Activated T-helper 1 cell treated with anti-CD3 and anti-CD28 coated beads, Interleukin-12 subunit alpha, Interleukin-12 subunit beta, Interleukin-2, Interleukin-4 antibody, amounts not matched to agents 30 ng/mL and 10 ng/mL and 1 ng/mL, durations not matched to agents 14 hours and 24 hours and 36 hours (primary cell): ENCODE data around the gene NCOA1. TPM values are rescaled to one million over a fixed set of nuclear protein-coding genes. Genes with fewer than 3 reads are reported as not detected.
"Not testable (repeated sequence)": the region's sequence is repeated elsewhere in the genome, so short reads cannot be mapped to it uniquely, and the experiment has no call there.

ENCODE experiments used
- DNase-seq: peaks from one replicate; pipeline ENCODE4 v3.0.0; 2021; ENCODE audit warnings: low spot score
- H3K27ac Mint-ChIP-seq: one replicate; pipeline ENCODE4 v1.8.0; 2021; ENCODE audit warnings: mild to moderate bottlenecking, mixed read lengths
- H3K27me3 Mint-ChIP-seq: one replicate; pipeline ENCODE4 v1.8.0; 2022; ENCODE audit warnings: mild to moderate bottlenecking, moderate library complexity, mixed read lengths; ENCODE audit not compliant: insufficient read depth
- H3K36me3 Mint-ChIP-seq: one replicate; pipeline ENCODE4 v1.8.0; 2021; ENCODE audit warnings: low read depth, mixed read lengths
- H3K4me1 Mint-ChIP-seq: one replicate; pipeline ENCODE4 v1.8.0; 2021; ENCODE audit warnings: low read depth, mixed read lengths
- H3K4me3 Mint-ChIP-seq: one replicate; pipeline ENCODE4 v1.8.0; 2021; ENCODE audit warnings: mild to moderate bottlenecking, moderate library complexity, mixed read lengths
- H3K9me3 Mint-ChIP-seq: one replicate; pipeline ENCODE4 v1.8.0; 2021; ENCODE audit warnings: mixed read lengths
- intact Hi-C: fragments of 100-400 bp; cut with micrococcal nuclease; formaldehyde crosslinking; loops from one replicate; pipeline ENCODE4 v1.15.1; 2024
- total RNA-seq: library from RNA; stranded (reverse); gene quantifications from 2 replicates; pipeline ENCODE4 v1.2.3, GENCODE V29; 2022

The NCOA1 gene
- total RNA-seq, 1 donor from 2014 or later = 30.0 TPM

DNA sequence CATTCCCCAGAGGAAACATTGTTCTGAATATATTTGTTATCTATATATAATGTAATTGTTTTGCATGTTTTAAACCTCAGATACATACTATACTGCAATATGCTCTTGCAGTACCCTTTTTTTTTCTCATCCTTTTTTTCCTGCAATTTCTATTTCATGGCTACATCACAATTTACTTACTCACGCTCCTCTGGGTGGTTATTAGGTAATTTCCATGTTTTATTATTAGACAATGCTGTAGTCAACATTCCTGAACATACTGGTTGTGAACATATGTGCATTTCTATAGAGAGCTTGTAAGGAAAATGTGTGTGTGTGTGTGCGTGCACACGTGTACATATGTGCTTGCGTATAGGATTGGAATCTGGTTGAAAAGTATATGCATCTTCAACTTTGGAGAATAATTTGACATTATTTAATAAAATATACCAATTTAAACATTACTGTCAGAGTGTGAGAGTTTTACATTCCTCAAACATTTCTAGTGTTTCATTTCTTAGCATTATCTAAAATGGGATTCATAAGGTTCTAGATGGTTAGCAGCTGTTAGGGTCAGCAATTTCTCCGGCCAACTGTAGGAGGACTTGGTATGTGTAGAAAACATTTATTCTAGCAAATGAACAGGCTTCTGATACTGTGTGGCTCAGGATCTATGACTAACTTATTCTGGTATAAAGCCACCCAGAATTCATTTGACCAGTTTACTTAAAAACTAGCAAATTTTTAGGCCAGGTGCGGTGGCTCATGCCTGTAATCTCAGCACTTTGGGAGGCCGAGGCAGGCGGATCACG lies 22.4 kb downstream of the NCOA1 start:
- H3K36me3 Mint-ChIP-seq = no peaks in the 10 kb centered on the region
- no peaks in the 10 kb centered on the region for H3K27me3 Mint-ChIP-seq
- H3K4me3 Mint-ChIP-seq = no peak overlapping the region
- peaks cover 33% of the 10 kb centered on the region for H3K4me1 Mint-ChIP-seq
- DNase-seq = no peak
- no peak overlapping the region for H3K27ac Mint-ChIP-seq
- intact Hi-C loops = no loop called here
- no peaks in the 10 kb centered on the region for H3K9me3 Mint-ChIP-seq

GRCh38 chr2:24514820-24515219 lies 23.8 kb downstream of the NCOA1 start:
- no peaks in the 10 kb centered on the region for H3K9me3 Mint-ChIP-seq
- H3K27me3 Mint-ChIP-seq = no peaks in the 10 kb centered on the region
- H3K36me3 Mint-ChIP-seq = no peaks in the 10 kb centered on the region
- H3K27ac Mint-ChIP-seq = no peak overlapping the region
- no peak for DNase-seq
- peaks cover 22% of the 10 kb centered on the region for H3K4me1 Mint-ChIP-seq
- no peak overlapping the region for H3K4me3 Mint-ChIP-seq
- intact Hi-C loops = no loop called here

DNA sequence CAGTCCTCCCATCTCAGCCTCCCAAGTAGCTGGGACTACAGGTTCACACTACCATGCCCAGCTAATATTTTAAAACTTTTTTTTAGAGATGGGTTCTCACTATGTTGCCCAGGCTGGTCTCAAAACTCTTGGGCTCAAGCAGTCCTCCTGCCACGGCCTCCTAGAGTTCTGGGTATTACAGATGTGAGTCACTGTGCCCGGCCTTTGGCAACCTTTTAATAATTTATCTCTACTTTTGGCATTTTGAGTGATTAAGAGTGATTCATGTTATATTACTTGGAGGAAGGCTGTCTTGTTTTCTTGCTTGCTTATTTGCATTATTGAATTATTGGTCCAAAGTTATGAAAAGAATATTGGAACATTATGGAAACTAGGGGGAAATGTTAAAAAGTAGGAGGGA lies 24.3 kb downstream of the NCOA1 start:
- Mint-ChIP-seq H3K36me3 (no peaks in the 10 kb centered on the region), H3K27ac (no peak overlapping the region), H3K4me1 (peaks cover 24% of the 10 kb centered on the region), H3K4me3 (no peak overlapping the region), H3K27me3 (no peaks in the 10 kb centered on the region), H3K9me3 (no peaks in the 10 kb centered on the region)
- intact Hi-C loops = no loop called here
- DNase-seq = no peak

DNA sequence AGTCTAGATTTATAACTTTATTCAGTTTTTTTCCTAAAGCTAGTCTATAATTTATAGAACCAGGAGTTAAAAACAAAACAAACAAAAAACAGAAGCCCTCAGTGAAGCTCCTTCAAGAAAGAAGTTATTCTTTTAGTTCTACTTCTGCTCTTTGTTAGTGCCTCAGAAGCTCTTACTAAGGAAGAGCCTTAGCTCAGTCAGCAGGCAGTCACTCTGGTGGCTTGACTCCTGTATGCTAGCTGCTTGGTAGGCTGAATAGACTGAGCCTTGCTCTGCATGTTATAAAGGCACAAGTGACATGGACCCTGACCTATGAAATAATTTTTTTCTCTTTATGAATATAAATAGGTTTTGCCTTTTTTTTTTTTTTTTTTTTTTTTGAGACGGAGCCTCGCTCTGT lies 24.8 kb downstream of the NCOA1 start:
- no peak for DNase-seq
- Mint-ChIP-seq H3K36me3 (no peaks in the 10 kb centered on the region), H3K4me1 (peaks cover 28% of the 10 kb centered on the region), H3K4me3 (no peak overlapping the region), H3K27me3 (no peaks in the 10 kb centered on the region), H3K27ac (no peak overlapping the region), H3K9me3 (no peaks in the 10 kb centered on the region)
- intact Hi-C loops = no loop called here

- DNase-seq = no peak
- Mint-ChIP-seq H3K4me3 (no peak overlapping the region), H3K27ac (peak overlapping the region; percentile 7), H3K4me1 (peaks cover 34% of the 10 kb centered on the region), H3K27me3 (no peaks in the 10 kb centered on the region), H3K9me3 (peaks cover 4% of the 10 kb centered on the region), H3K36me3 (peaks cover 3% of the 10 kb centered on the region)
- intact Hi-C loops = no loop called here
Measured at GRCh38 chr2:24517247-24517646, 26.2 kb downstream of the NCOA1 start.

DNA sequence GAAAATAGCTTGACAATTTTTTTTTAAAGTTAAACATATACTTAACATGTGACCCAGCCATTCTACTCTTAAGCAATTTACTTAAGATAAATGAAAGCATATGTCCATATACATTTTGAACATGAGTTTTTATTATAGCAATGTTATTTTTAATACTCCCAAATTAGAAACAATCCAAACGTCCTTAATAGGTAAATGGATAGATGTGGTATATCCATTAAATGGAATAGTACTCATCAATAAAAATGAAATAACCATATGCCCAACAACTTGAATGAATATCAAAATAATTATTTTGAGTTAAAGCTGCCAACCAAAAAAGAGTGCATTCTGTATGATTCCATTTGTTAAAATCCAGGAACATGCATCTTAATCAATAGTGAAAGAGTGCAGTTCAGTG lies 29.1 kb downstream of the NCOA1 start:
- Mint-ChIP-seq H3K27ac (no peak overlapping the region), H3K4me1 (peaks cover 37% of the 10 kb centered on the region), H3K27me3 (no peaks in the 10 kb centered on the region), H3K36me3 (peaks cover 6% of the 10 kb centered on the region), H3K9me3 (peaks cover 7% of the 10 kb centered on the region), H3K4me3 (no peak overlapping the region)
- intact Hi-C loops = loop anchor here (2.0 to 5.0 kb wide), 2 partner anchors 15 to 182 kb away; no protein-coding TSS in a partner anchor
- DNase-seq = no peak

DNA sequence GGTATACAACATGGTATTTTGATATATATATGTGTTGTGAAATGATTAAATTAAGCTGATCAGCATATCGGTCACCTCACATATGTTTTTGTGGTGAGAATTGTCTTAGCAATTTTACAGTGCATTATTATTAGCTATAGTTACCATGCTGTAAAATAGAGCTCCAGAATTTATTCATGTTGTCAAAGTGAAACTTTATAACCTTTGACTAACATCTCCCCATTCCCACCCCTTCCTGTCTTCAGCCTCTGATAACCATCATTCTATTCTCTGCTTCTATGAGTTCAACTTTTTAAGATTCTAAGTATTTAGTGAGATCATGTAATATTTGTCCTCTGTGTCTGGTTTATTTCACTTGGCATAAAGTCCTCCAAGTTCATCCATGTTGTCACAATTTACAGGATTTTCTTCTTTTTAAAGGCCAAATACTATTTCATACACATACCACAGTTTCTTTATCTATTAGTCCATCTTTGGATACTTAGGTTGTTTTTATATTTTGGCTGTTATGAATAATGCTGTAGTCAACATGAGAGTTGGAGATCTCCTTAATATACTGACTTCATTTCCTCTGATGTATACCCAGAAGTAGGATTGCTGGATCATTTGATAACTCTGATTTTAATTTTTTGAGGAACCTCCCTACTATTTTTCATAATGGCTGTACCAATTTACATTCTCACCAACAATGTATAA lies 30.3 kb downstream of the NCOA1 start:
- H3K27me3 Mint-ChIP-seq = no peaks in the 10 kb centered on the region
- peak overlapping the region; percentile 71 for H3K27ac Mint-ChIP-seq
- intact Hi-C loops = loop anchor here (1.0 to 5.0 kb wide), 3 partner anchors 17 to 181 kb away; no protein-coding TSS in a partner anchor
- peaks cover 32% of the 10 kb centered on the region for H3K4me1 Mint-ChIP-seq
- peaks cover 6% of the 10 kb centered on the region for H3K36me3 Mint-ChIP-seq
- no peak for DNase-seq
- H3K9me3 Mint-ChIP-seq = peaks cover 7% of the 10 kb centered on the region
- peak overlapping the region; percentile 48 for H3K4me3 Mint-ChIP-seq

- Mint-ChIP-seq H3K27me3 (no peaks in the 10 kb centered on the region), H3K4me3 (peak overlapping the region; percentile 49), H3K36me3 (peaks cover 6% of the 10 kb centered on the region), H3K9me3 (peaks cover 7% of the 10 kb centered on the region), H3K27ac (peak overlapping the region; percentile 62), H3K4me1 (peaks cover 31% of the 10 kb centered on the region)
- DNase-seq = no peak
- intact Hi-C loops = loop anchor here (1.0 to 5.0 kb wide), 5 partner anchors 17 to 180 kb away; no protein-coding TSS in a partner anchor
Measured at GRCh38 chr2:24521975-24522639, 31.1 kb downstream of the NCOA1 start.

GRCh38 chr2:24527536-24527935 lies 36.5 kb downstream of the NCOA1 start:
- H3K4me1 Mint-ChIP-seq = peaks cover under 1% of the 10 kb centered on the region
- H3K9me3 Mint-ChIP-seq = peaks cover 37% of the 10 kb centered on the region
- H3K27ac Mint-ChIP-seq = no peak overlapping the region
- H3K36me3 Mint-ChIP-seq = peaks cover 6% of the 10 kb centered on the region
- no peak for DNase-seq
- H3K4me3 Mint-ChIP-seq = no peak overlapping the region
- H3K27me3 Mint-ChIP-seq = no peaks in the 10 kb centered on the region
- intact Hi-C loops = no loop called here

- H3K36me3 Mint-ChIP-seq = peaks cover 12% of the 10 kb centered on the region
- no peak overlapping the region for H3K27ac Mint-ChIP-seq
- no peak overlapping the region for H3K4me3 Mint-ChIP-seq
- H3K27me3 Mint-ChIP-seq = no peaks in the 10 kb centered on the region
- DNase-seq = no peak
- peaks cover 56% of the 10 kb centered on the region for H3K9me3 Mint-ChIP-seq
- H3K4me1 Mint-ChIP-seq = peaks cover 6% of the 10 kb centered on the region
- intact Hi-C loops = no loop called here
Measured at GRCh38 chr2:24530796-24531195, 39.7 kb downstream of the NCOA1 start.

GRCh38 chr2:24531610-24532009 lies 40.6 kb downstream of the NCOA1 start:
- peaks cover 14% of the 10 kb centered on the region for H3K36me3 Mint-ChIP-seq
- H3K27me3 Mint-ChIP-seq, H3K4me3 Mint-ChIP-seq: not testable (repeated sequence)

GRCh38 chr2:24532057-24532456 lies 41.0 kb downstream of the NCOA1 start:
- H3K27ac Mint-ChIP-seq, H3K4me3 Mint-ChIP-seq, H3K4me1 Mint-ChIP-seq, DNase-seq, intact Hi-C loops, H3K27me3 Mint-ChIP-seq: not testable (repeated sequence)
- Mint-ChIP-seq H3K36me3 (peaks cover 15% of the 10 kb centered on the region), H3K9me3 (peaks cover 56% of the 10 kb centered on the region)

More at GRCh38 chr2:24531610-24532009, 40.6 kb downstream of the NCOA1 start:
- intact Hi-C loops, H3K27ac Mint-ChIP-seq, H3K4me1 Mint-ChIP-seq, DNase-seq: not testable (repeated sequence)
- peaks cover 56% of the 10 kb centered on the region for H3K9me3 Mint-ChIP-seq

- H3K9me3 Mint-ChIP-seq = peaks cover 51% of the 10 kb centered on the region
Measured at GRCh38 chr2:24533574-24533973, 42.5 kb downstream of the NCOA1 start.

More at GRCh38 chr2:24533574-24533973, 42.5 kb downstream of the NCOA1 start:
- H3K4me1 Mint-ChIP-seq, H3K27me3 Mint-ChIP-seq, DNase-seq, H3K4me3 Mint-ChIP-seq, intact Hi-C loops, H3K27ac Mint-ChIP-seq: not testable (repeated sequence)
- H3K36me3 Mint-ChIP-seq = peaks cover 14% of the 10 kb centered on the region
